Naive B cell (primary cell): ENCODE measurements around the gene GPRASP3. TPM values are rescaled to one million over a fixed set of nuclear protein-coding genes. Genes with fewer than 3 reads are reported as not detected.
"Not testable (repeated sequence)": the region's sequence is repeated elsewhere in the genome, so short reads cannot be mapped to it uniquely, and the experiment has no call there.

Experiments used
- ATAC-seq, 2 donors: fragments of 150-1000 bp; cut with Tn5 transposase; 2 replicates each; pipeline ENCODE4 v1.10.0; 2021; ENCODE audit warnings: low read depth in 2 of 2, mild to moderate bottlenecking in 2 of 2, moderate library complexity in 2 of 2
- DNase-seq: peaks from one replicate; pipeline ENCODE4 v3.0.0; 2022
- H3K27ac Mint-ChIP-seq, 6 donors: one replicate each; pipeline ENCODE4 v1.8.0; 2020 to 2022; ENCODE audit warnings: mild to moderate bottlenecking in 6 of 6, mixed read lengths in 6 of 6, moderate library complexity in 5 of 6, inconsistent platforms in 2 of 6
- H3K27me3 Mint-ChIP-seq, 3 donors: one replicate each; pipeline ENCODE4 v1.8.0; 2021 to 2022; ENCODE audit warnings: mixed read lengths in 3 of 3, mild to moderate bottlenecking in 1 of 3
- H3K36me3 Mint-ChIP-seq, 2 donors: one replicate each; pipeline ENCODE4 v1.8.0; 2020 to 2022; ENCODE audit warnings: mixed read lengths in 2 of 2, inconsistent platforms in 1 of 2, mild to moderate bottlenecking in 1 of 2
- H3K4me1 Mint-ChIP-seq, 3 donors: one replicate each; pipeline ENCODE4 v1.8.0; 2020 to 2022; ENCODE audit warnings: mixed read lengths in 3 of 3, inconsistent platforms in 1 of 3, mild to moderate bottlenecking in 1 of 3, moderate library complexity in 1 of 3
- H3K4me3 Mint-ChIP-seq, 8 donors: one replicate each; pipeline ENCODE4 v1.8.0; 2020 to 2022; ENCODE audit warnings: mild to moderate bottlenecking in 8 of 8, mixed read lengths in 8 of 8, moderate library complexity in 8 of 8, inconsistent platforms in 2 of 8
- H3K9me3 Mint-ChIP-seq, 7 donors: one replicate each; pipeline ENCODE4 v1.8.0; 2020 to 2022; ENCODE audit warnings: mixed read lengths in 7 of 7, mild to moderate bottlenecking in 5 of 7, inconsistent platforms in 2 of 7, moderate library complexity in 1 of 7
- polyA plus RNA-seq, 6 donors: library from polyadenylated mRNA; unstranded; fragments of 300-500 nt; fragmentation: Illumina TruSeq; gene quantifications; one replicate each; pipeline ENCODE4 v1.2.3, GENCODE V29; 2021; ENCODE audit warnings: low read depth in 6 of 6

GPRASP3 gene
- polyA plus RNA-seq, result under 1 TPM in 4 of 6 donors, not detected in 2; 0.23 to 0.57 (median 0.38) TPM

GRCh38 chrX:102720237-102721168, at the start of gene GPRASP3:
Gene GPRASP3 (plus strand): TSS chrX:102720743. CDS start chrX:102748996, 28,253 bp downstream.
- Mint-ChIP-seq H3K27me3 (peaks cover 0 to 7% (median 0%) of the 10 kb centered on the region in 3 donors), H3K4me3 (peak within 1 kb of the TSS; percentile 79 to 93 (median 86)), H3K4me1 (peaks cover 6 to 11% (median 7%) of the 10 kb centered on the region in 3 donors), H3K36me3 (no peaks in the 10 kb centered on the region), H3K9me3 (peaks cover 0 to 3% (median 0%) of the 10 kb centered on the region in 7 donors), H3K27ac (peak within 1 kb of the TSS in 4 of 6 donors; percentile 39 to 80 (median 62))
- peak; percentile 32 for DNase-seq
- ATAC-seq, result peak; percentile 92 to 96

GRCh38 chrX:102672856-102673255, 47.7 kb upstream of the GPRASP3 start:
- Mint-ChIP-seq H3K27me3 (no peaks in the 10 kb centered on the region), H3K36me3 (peaks cover 0 to 17% of the 10 kb centered on the region in 2 donors), H3K4me1 (no peaks in the 10 kb centered on the region), H3K27ac (no peak overlapping the region), H3K9me3 (peaks cover 2 to 24% (median 7%) of the 10 kb centered on the region in 7 donors), H3K4me3 (no peak overlapping the region)
- ATAC-seq (no peak), DNase-seq (no peak)

GRCh38 chrX:102677479-102677878, 43.1 kb upstream of the GPRASP3 start:
- DNase-seq, H3K36me3 Mint-ChIP-seq, H3K27ac Mint-ChIP-seq, H3K27me3 Mint-ChIP-seq, H3K4me3 Mint-ChIP-seq, H3K4me1 Mint-ChIP-seq, ATAC-seq: not testable (repeated sequence)
- H3K9me3 Mint-ChIP-seq, result peaks cover 8 to 32% (median 16%) of the 10 kb centered on the region in 7 donors

GRCh38 chrX:102684772-102685520, 35.6 kb upstream of the GPRASP3 start:
- peaks cover 0 to 7% (median 0%) of the 10 kb centered on the region in 3 donors for H3K4me1 Mint-ChIP-seq
- peaks cover 6 to 35% (median 22%) of the 10 kb centered on the region in 7 donors for H3K9me3 Mint-ChIP-seq
- peak overlapping the region in 1 of 6 donors; percentile 44 for H3K27ac Mint-ChIP-seq
- H3K4me3 Mint-ChIP-seq, result no peak overlapping the region
- peaks cover 4 to 14% of the 10 kb centered on the region in 2 donors for H3K36me3 Mint-ChIP-seq
- H3K27me3 Mint-ChIP-seq, result no peaks in the 10 kb centered on the region
- no peak for DNase-seq
- ATAC-seq, result no peak

GRCh38 chrX:102694749-102695148, 25.8 kb upstream of the GPRASP3 start:
- Mint-ChIP-seq H3K4me1 (no peaks in the 10 kb centered on the region), H3K27ac (peak overlapping the region in 1 of 6 donors; percentile 39)

GRCh38 chrX:102696306-102696705, 24.2 kb upstream of the GPRASP3 start:
- Mint-ChIP-seq H3K27ac (no peak overlapping the region), H3K4me3 (no peak overlapping the region), H3K9me3 (peaks cover 0 to 4% (median 0%) of the 10 kb centered on the region in 7 donors), H3K36me3 (peaks cover 0 to 7% of the 10 kb centered on the region in 2 donors), H3K27me3 (no peaks in the 10 kb centered on the region), H3K4me1 (no peaks in the 10 kb centered on the region)
- ATAC-seq, result no peak
- DNase-seq, result no peak

More at GRCh38 chrX:102694749-102695148, 25.8 kb upstream of the GPRASP3 start:
- ATAC-seq, result no peak
- Mint-ChIP-seq H3K27me3 (no peaks in the 10 kb centered on the region), H3K9me3 (peaks cover 0 to 4% (median 2%) of the 10 kb centered on the region in 7 donors), H3K36me3 (peaks cover 0 to 15% of the 10 kb centered on the region in 2 donors), H3K4me3 (no peak overlapping the region)
- no peak for DNase-seq

- ATAC-seq (no peak), DNase-seq (no peak)
- Mint-ChIP-seq H3K4me3 (no peak overlapping the region), H3K27me3 (no peaks in the 10 kb centered on the region), H3K4me1 (no peaks in the 10 kb centered on the region), H3K36me3 (peaks cover 0 to 7% of the 10 kb centered on the region in 2 donors), H3K9me3 (peaks cover 0 to 4% (median 0%) of the 10 kb centered on the region in 7 donors), H3K27ac (no peak overlapping the region)
These were observed 23.0 kb upstream of the GPRASP3 start for GRCh38 chrX:102697494-102697893.

- Mint-ChIP-seq H3K27ac (no peak overlapping the region), H3K4me1 (peaks cover 10 to 23% (median 11%) of the 10 kb centered on the region in 3 donors), H3K9me3 (peaks cover 0 to 5% (median 4%) of the 10 kb centered on the region in 7 donors), H3K4me3 (no peak overlapping the region), H3K36me3 (peaks cover 0 to 7% of the 10 kb centered on the region in 2 donors), H3K27me3 (peaks cover 3 to 36% (median 28%) of the 10 kb centered on the region in 3 donors)
- DNase-seq (no peak), ATAC-seq (no peak)
These were observed 11.6 kb upstream of the GPRASP3 start for GRCh38 chrX:102708900-102709299.

- DNase-seq (no peak), ATAC-seq (no peak)
- peaks cover 0 to 7% of the 10 kb centered on the region in 2 donors for H3K36me3 Mint-ChIP-seq
- no peak overlapping the region for H3K27ac Mint-ChIP-seq
- H3K4me3 Mint-ChIP-seq, result peak overlapping the region in 6 of 8 donors; percentile 18 to 90 (median 62)
- H3K4me1 Mint-ChIP-seq, result peaks cover 10 to 23% (median 11%) of the 10 kb centered on the region in 3 donors
- H3K27me3 Mint-ChIP-seq, result peaks cover 0 to 47% (median 35%) of the 10 kb centered on the region in 3 donors
- peaks cover 0 to 9% (median 2%) of the 10 kb centered on the region in 7 donors for H3K9me3 Mint-ChIP-seq
These were observed 8.7 kb upstream of the GPRASP3 start for GRCh38 chrX:102711872-102712215.

GRCh38 chrX:102712216-102712966, 8.2 kb upstream of the GPRASP3 start, which contains the start of gene GPRASP2:
Gene GPRASP2 (plus strand): TSS chrX:102712448. CDS start chrX:102714870, 2,422 bp downstream.
- Mint-ChIP-seq H3K27ac (peak within 1 kb of the TSS in 2 of 6 donors; percentile 13 to 85), H3K9me3 (peaks cover 0 to 9% (median 0%) of the 10 kb centered on the region in 7 donors), H3K4me1 (peaks cover 10 to 23% (median 11%) of the 10 kb centered on the region in 3 donors), H3K36me3 (peaks cover 0 to 7% of the 10 kb centered on the region in 2 donors), H3K4me3 (peak within 1 kb of the TSS; percentile 79 to 91 (median 84)), H3K27me3 (peaks cover 0 to 47% (median 35%) of the 10 kb centered on the region in 3 donors)
- DNase-seq (no peak), ATAC-seq (peak; percentile 37 to 45)

- Mint-ChIP-seq H3K27me3 (peaks cover 0 to 47% (median 35%) of the 10 kb centered on the region in 3 donors), H3K4me1 (peaks cover 10 to 23% (median 11%) of the 10 kb centered on the region in 3 donors), H3K4me3 (peak overlapping the region; percentile 73 to 91 (median 83)), H3K27ac (peak overlapping the region in 1 of 6 donors; percentile 13), H3K9me3 (peaks cover 0 to 9% (median 0%) of the 10 kb centered on the region in 7 donors), H3K36me3 (peaks cover 0 to 7% of the 10 kb centered on the region in 2 donors)
- DNase-seq (no peak), ATAC-seq (peak; percentile 10 to 27)
These were observed 7.4 kb upstream of the GPRASP3 start for GRCh38 chrX:102712981-102713625.

- Mint-ChIP-seq H3K4me1 (peaks cover 10 to 12% (median 11%) of the 10 kb centered on the region in 3 donors), H3K4me3 (no peak overlapping the region), H3K36me3 (peaks cover 0 to 7% of the 10 kb centered on the region in 2 donors), H3K27ac (no peak overlapping the region), H3K9me3 (peaks cover 0 to 9% (median 0%) of the 10 kb centered on the region in 7 donors), H3K27me3 (peaks cover 0 to 47% (median 35%) of the 10 kb centered on the region in 3 donors)
- DNase-seq, result no peak
- ATAC-seq, result no peak
These were observed 5.5 kb upstream of the GPRASP3 start for GRCh38 chrX:102714994-102715393.
